ENCODE data around the gene DENND2C.

DENND2C gene

GRCh38 chr1:114676115-114676514 lies 6.3 kb upstream of the DENND2C start:
- Histone ChIP-seq H3F3A (ENCODE audit: insufficient read depth, low read length) (no peaks in the 10 kb centered on the region), H3K79me2 (ENCODE audit: insufficient read depth, low read length) (no peaks in the 10 kb centered on the region), H3K9me2 (ENCODE audit: low read depth, low read length) (no peaks in the 10 kb centered on the region), H3K36me3 (ENCODE audit: insufficient read depth, low read length) (no peaks in the 10 kb centered on the region), H3K27ac (ENCODE audit: low read depth, low read length, poor library complexity, severe bottlenecking) (no peak overlapping the region), H3K4me2 (ENCODE audit: low read length) (no peak overlapping the region), H3K9me3 (ENCODE audit: low read length) (no peaks in the 10 kb centered on the region), H4K20me1 (ENCODE audit: insufficient read depth, low read length) (no peaks in the 10 kb centered on the region), H3K9ac (ENCODE audit: low read length) (no peak overlapping the region), H2AFZ (ENCODE audit: low read length) (no peak overlapping the region), H3K27me3 (ENCODE audit: insufficient read depth, low read length) (no peaks in the 10 kb centered on the region), H3K4me1 (ENCODE audit: insufficient read depth, low read length, severe bottlenecking) (peaks cover 2% of the 10 kb centered on the region), H3K4me3 (ENCODE audit: low read depth, low read length, poor library complexity, severe bottlenecking) (no peak overlapping the region)
- TF ChIP-seq, protein P1, sequence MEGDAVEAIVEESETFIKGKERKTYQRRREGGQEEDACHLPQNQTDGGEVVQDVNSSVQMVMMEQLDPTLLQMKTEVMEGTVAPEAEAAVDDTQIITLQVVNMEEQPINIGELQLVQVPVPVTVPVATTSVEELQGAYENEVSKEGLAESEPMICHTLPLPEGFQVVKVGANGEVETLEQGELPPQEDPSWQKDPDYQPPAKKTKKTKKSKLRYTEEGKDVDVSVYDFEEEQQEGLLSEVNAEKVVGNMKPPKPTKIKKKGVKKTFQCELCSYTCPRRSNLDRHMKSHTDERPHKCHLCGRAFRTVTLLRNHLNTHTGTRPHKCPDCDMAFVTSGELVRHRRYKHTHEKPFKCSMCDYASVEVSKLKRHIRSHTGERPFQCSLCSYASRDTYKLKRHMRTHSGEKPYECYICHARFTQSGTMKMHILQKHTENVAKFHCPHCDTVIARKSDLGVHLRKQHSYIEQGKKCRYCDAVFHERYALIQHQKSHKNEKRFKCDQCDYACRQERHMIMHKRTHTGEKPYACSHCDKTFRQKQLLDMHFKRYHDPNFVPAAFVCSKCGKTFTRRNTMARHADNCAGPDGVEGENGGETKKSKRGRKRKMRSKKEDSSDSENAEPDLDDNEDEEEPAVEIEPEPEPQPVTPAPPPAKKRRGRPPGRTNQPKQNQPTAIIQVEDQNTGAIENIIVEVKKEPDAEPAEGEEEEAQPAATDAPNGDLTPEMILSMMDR (IDR thresholded peaks at IDR 0.05; ENCODE audit: low read length): no peak
- TF ChIP-seq EZH2 (IDR thresholded peaks at IDR 0.05; ENCODE audit: borderline replicate concordance, low read length): no peak

GRCh38 chr1:114671939-114672275 lies 2.1 kb upstream of the DENND2C start:
- Histone ChIP-seq H2AFZ (ENCODE audit: low read length) (no peak overlapping the region), H3K79me2 (ENCODE audit: insufficient read depth, low read length) (no peaks in the 10 kb centered on the region), H3K9ac (ENCODE audit: low read length) (no peak overlapping the region), H3K27me3 (ENCODE audit: insufficient read depth, low read length) (no peaks in the 10 kb centered on the region), H3K36me3 (ENCODE audit: insufficient read depth, low read length) (no peaks in the 10 kb centered on the region), H3K9me2 (ENCODE audit: low read depth, low read length) (no peaks in the 10 kb centered on the region), H3K4me2 (ENCODE audit: low read length) (no peak overlapping the region), H3F3A (ENCODE audit: insufficient read depth, low read length) (no peaks in the 10 kb centered on the region), H4K20me1 (ENCODE audit: insufficient read depth, low read length) (no peaks in the 10 kb centered on the region), H3K9me3 (ENCODE audit: low read length) (no peaks in the 10 kb centered on the region), H3K4me3 (ENCODE audit: low read depth, low read length, poor library complexity, severe bottlenecking) (no peak overlapping the region), H3K27ac (ENCODE audit: low read depth, low read length, poor library complexity, severe bottlenecking) (no peak overlapping the region), H3K4me1 (ENCODE audit: insufficient read depth, low read length, severe bottlenecking) (peaks cover 18% of the 10 kb centered on the region)
- no peak for TF ChIP-seq EZH2 (IDR thresholded peaks at IDR 0.05; ENCODE audit: borderline replicate concordance, low read length)
- TF ChIP-seq, protein P1 (IDR thresholded peaks at IDR 0.05; ENCODE audit: low read length): no peak

DNA sequence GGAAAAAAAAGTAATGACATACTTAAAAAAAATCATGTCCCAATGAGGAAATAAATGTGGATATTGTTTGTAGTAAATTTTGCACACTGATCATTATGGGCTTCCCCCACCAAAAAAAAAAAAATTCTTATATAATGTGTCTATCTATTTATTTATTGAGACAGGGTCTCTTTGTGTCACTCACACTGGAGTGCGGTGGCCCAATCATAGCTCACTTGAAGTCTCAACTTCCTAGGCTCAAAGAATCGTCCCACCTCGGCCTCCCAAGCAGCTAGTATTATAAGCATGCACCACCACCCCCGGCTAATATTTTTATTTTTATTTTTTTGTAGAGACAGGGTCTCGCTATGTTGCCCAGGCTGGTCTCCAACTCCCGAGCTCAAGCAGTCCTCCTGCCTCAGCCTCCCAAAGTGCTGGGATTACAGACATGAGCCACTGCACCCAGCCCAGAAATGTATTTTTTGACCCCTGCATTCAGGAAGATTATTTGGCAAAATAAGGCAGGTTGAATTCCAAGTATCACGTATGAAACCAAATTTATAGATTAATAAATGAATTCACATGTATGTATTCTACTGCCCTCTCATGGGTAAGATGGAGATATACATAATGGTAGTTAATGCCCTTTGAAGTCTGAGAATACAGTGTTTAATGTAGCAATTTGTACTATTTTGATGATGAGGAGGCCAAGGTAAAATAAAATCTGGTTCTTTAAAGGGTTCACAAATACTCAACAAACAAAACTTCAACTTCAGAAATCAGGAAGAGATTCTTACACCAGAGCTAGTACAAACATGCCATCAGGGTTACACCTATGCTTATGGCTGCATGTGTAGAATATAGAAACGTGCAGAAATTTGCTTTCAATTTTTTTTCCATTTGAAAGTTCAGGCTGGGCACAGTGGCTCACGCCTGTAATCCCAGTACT lies 1.4 kb upstream of the DENND2C start:
- H3K4me2 ChIP-seq (ENCODE audit: low read length): no peak overlapping the region
- peaks cover 18% of the 10 kb centered on the region for H3K4me1 ChIP-seq (ENCODE audit: insufficient read depth, low read length, severe bottlenecking)
- no peak for TF ChIP-seq EZH2 (IDR thresholded peaks at IDR 0.05; ENCODE audit: borderline replicate concordance, low read length)
- TF ChIP-seq, protein P1 (IDR thresholded peaks at IDR 0.05; ENCODE audit: low read length): peak; percentile 52
- no peak overlapping the region for H3K4me3 ChIP-seq (ENCODE audit: low read depth, low read length, poor library complexity, severe bottlenecking)
- H3K27me3 ChIP-seq (ENCODE audit: insufficient read depth, low read length): no peaks in the 10 kb centered on the region
- no peak overlapping the region for H3K27ac ChIP-seq (ENCODE audit: low read depth, low read length, poor library complexity, severe bottlenecking)
- no peaks in the 10 kb centered on the region for H3K79me2 ChIP-seq (ENCODE audit: insufficient read depth, low read length)
- no peaks in the 10 kb centered on the region for H3K9me2 ChIP-seq (ENCODE audit: low read depth, low read length)
- no peak overlapping the region for H2AFZ ChIP-seq (ENCODE audit: low read length)
- H3K9me3 ChIP-seq (ENCODE audit: low read length): no peaks in the 10 kb centered on the region
- no peaks in the 10 kb centered on the region for H3F3A ChIP-seq (ENCODE audit: insufficient read depth, low read length)
- no peaks in the 10 kb centered on the region for H3K36me3 ChIP-seq (ENCODE audit: insufficient read depth, low read length)
- no peak overlapping the region for H3K9ac ChIP-seq (ENCODE audit: low read length)
- no peaks in the 10 kb centered on the region for H4K20me1 ChIP-seq (ENCODE audit: insufficient read depth, low read length)

Measured in OCI-LY1 (cell line).